Left cardiac atrium (tissue), 4 donors: ENCODE results near the gene TRABD. TPM values are rescaled to one million over a fixed set of nuclear protein-coding genes. Genes with fewer than 3 reads are reported as not detected.
"Not testable (repeated sequence)": the region's sequence is repeated elsewhere in the genome, so short reads cannot be mapped to it uniquely, and the experiment has no call there.

Experiments used
- ATAC-seq, 2 donors: fragments of 200-7000 bp; cut with Tn5 transposase; one replicate each; pipeline ENCODE4 v1.9.1; 2020; ENCODE audit warnings: mild to moderate bottlenecking in 2 of 2, moderate library complexity in 2 of 2
- DNase-seq: peaks from one replicate; pipeline ENCODE4 v3.0.0-alpha.2; 2020
- intact Hi-C, 2 donors: fragments of 100-400 bp; cut with DNase I; formaldehyde crosslinking; loops; one replicate each; pipeline versions ENCODE4 v1.14.1 to v1.15.1; 2022 to 2023
- total RNA-seq, 2 donors: library from RNA; stranded (reverse); fragmentation: NEBNext Ultra II Directional; extraction: Animal tissue kit (Norgen Biotek cat#: 25700); gene quantifications; one replicate each; pipeline ENCODE4 v1.2.1, GENCODE V29; 2021
- donor health status: DM: no; HTN: yes; CAD: no.
- donor health status: DM: no; HTN: yes; CAD: no; lungs with severe emphysema.
- donor health status: DM: yes; HTN: yes; CAD: no.
- donor health status: Dilated cardiomyopathy.

TRABD gene
- total RNA-seq, 2 donors from 2014 or later = 19.6 to 26.1 TPM

DNA sequence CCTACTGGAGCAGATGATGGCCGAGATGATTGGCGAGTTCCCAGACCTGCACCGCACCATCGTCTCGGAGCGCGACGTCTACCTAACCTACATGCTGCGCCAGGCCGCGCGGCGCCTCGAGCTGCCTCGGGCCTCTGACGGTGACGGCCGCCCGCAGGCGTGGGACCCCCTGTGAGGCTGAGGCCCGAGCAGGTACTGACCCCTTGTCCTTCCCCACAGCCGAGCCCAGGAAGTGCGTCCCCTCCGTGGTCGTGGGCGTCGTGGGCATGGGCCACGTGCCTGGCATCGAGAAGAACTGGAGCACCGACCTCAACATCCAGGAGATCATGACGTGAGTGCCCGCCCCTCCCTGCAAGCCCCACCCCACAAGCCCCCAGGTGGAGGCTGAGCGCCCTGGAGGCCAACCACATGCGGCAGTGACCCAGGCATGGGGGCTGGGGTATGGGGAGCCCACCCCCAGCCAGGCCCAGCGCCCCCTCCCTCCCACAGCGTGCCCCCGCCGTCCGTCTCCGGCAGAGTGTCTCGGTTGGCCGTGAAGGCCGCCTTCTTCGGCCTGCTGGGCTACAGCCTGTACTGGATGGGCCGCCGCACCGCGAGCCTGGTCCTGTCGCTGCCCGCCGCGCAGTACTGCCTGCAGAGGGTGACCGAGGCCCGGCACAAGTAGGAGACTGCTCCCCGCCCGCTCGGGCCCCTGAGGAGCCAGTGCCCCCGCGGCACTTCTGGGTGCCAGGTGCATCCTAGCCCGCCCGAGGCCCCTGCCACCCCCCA lies 12.3 kb downstream of the TRABD start:
- DNase-seq (no peak), ATAC-seq (no peak)
- intact Hi-C loops = no loop called here

- intact Hi-C loops = no loop called here
- ATAC-seq = no peak
- DNase-seq = no peak
Measured at GRCh38 chr22:50198624-50199017, 12.9 kb downstream of the TRABD start.

DNA sequence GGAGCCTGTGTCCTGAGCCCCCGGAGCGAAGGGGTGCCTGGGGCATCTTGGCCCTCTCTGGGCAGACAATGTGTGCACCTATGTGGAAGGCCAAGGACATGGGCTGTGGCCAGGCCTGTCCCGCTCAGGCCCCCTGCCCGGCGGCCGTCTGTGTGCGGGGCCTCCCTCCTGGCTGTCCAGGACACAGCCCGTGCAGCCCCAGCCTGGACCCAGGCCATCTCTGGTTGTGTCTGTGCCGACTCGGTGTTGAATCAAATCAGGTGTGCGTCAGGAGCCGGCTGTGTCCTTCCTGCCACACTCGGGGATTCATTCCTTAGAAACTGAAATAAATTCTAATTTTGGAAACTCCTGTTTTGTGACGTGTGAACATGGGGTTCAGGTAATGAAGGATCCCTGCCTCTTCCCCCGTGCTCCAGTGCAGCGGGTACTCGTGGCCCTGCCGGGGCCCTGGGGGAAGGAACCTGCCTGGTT lies 13.6 kb downstream of the TRABD start:
- no peak for DNase-seq
- no peak for ATAC-seq

DNA sequence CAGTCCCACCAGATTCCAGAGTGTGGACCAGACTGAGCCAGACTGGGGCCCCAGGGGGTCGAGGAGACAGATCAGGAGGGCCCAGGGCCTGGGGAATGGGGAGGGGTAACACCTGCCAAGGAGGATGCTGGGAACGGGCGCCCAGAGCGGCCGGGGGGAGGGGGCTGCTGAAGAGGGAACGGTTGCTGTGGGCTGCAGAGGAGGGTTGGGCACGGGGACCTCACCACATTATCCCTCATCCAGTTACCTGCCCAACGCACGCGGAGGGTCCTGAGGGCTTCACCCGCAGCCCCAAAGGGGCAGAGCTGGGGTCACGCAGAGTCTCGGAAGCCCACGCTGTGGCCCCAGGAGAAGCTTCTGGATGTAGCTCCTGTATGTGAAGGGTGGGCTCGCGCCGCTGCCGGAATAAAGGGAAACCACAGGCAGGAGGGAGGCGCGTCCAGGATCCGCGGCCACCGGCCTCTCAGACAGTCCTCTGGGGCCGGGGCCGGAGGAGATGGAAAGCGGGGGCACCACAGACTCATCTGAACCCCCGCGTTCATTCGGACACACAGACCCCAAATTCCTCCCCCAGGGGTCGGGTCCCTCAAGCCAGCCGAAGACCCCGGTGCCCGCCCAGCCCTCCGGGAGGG lies 14.2 kb downstream of the TRABD start:
- ATAC-seq = peak; percentile 7 to 17
- DNase-seq = no peak
- intact Hi-C loops = no loop called here

More for the DNA sequence above, 13.6 kb downstream of the TRABD start:
- intact Hi-C loops = no loop called here

DNA sequence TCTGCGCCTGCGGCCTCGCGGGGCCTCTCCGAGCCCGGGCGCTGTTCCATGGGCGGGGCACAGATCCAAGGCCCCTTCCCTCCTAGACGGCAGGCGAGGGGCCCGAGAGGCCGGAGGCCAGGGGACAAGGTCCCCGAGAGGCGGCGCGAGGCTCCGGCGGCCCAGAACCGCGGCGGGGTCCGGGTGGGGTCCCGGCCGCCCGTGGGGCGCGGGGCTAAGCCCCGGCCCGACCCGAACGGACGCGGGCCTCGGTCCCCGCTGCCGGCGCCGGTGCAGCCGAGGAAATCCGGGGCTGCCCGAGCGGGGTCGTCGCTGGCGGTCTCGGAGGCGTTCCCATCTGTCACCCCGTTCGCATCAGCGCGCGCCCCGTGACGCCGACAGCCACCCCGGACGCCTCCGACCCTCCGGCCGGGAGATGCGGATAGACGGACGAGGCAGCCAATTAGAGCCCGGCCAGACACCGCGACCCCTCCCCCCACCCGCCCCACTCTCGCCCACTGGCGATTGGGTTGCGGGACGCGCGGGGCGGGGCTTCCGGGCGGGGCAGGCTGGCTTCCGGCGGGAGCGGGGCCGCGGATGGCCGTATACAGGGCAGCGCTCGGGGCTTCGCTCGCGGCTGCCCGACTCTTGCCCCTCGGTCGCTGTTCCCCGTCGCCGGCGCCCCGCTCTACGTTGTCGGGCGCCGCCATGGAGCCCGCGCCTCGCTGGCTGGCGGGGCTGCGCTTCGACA lies 14.9 kb downstream of the TRABD start, which contains the start of gene SELENOO:
Gene SELENOO, plus strand, starts transcription at position 551 of the 730 bp plus-strand sequence. Its CDS starts 26 bp downstream, at position 577.
- intact Hi-C loops = no loop called here
- DNase-seq = peak; percentile 95
- ATAC-seq = peak; percentile 91 to 94

- ATAC-seq (peak; percentile 12 to 54), DNase-seq (no peak)
- intact Hi-C loops = no loop called here
Measured at GRCh38 chr22:50201191-50202129, 15.7 kb downstream of the TRABD start.

- DNase-seq (no peak), ATAC-seq (no peak)
- intact Hi-C loops = no loop called here
Measured at GRCh38 chr22:50202130-50202666, 16.5 kb downstream of the TRABD start.

GRCh38 chr22:50203288-50203687 lies 17.6 kb downstream of the TRABD start:
- DNase-seq (no peak), ATAC-seq (no peak)
- intact Hi-C loops = no loop called here

DNA sequence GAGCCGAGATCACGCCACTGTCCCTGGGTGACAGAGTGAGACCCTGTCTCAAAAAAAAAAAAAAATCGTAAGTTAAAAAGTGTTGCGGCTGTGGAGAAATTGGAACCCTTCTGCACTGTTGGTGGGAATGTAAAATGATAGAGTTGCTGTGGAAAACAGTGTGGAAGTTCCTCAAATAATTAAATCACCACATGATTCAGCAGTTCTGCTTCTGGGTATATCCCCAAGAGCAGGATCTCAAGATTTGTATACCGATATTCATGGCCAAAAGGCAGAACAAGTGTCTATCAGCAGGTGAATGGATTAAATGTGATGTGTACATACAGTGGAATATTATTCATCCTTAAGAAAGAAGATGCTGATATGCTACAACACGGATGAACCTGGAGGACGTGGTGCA lies 18.9 kb downstream of the TRABD start:
- ATAC-seq (no peak), DNase-seq (no peak)
- intact Hi-C loops = no loop called here

- intact Hi-C loops, ATAC-seq, DNase-seq: not testable (repeated sequence)
Measured at GRCh38 chr22:50204998-50205397, 19.3 kb downstream of the TRABD start.

- no peak for DNase-seq
- no peak for ATAC-seq
- intact Hi-C loops = no loop called here
Measured at GRCh38 chr22:50205781-50206569, 20.3 kb downstream of the TRABD start.

GRCh38 chr22:50206599-50206998 lies 20.9 kb downstream of the TRABD start:
- intact Hi-C loops = no loop called here
- ATAC-seq (peak; percentile 67 to 91), DNase-seq (peak; percentile 82)

DNA sequence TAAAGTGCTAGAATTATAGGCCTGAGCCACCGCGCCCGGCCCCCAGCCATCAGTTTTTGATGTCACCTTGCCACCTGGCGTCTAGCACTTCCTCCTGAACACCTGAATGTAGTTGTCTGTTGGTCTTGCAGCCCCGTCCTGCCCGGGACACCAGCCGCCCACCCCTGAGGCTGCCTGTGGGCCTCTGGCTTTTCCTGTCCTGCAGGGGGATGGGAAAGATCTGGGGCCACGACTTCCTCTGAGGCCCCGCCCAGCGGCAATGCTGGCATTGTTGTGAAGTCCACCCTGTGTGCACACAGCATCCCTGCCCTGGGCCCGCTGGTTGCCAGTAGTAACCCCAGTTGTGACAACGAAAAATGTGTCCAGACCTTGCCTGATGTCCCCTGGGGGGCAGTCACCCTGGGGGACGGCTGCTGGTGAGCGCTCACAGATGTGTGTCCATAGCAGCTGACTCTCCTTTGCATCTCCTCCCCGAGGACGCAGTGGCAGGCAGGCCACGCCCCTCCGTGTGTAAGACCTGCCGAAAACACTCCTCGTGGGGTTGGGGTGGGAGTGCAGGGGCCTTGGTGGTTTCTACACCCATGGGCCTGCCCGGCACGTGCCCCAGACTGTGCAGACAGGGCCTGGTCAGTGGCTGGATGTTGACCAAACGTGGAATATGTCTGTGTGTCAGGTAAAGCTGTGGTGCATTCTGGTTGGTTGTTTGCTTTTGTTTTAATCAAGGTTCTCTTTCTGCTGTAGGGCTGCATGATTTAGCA lies 21.8 kb downstream of the TRABD start:
- DNase-seq = peak; percentile 48
- intact Hi-C loops = no loop called here
- no peak for ATAC-seq

GRCh38 chr22:50208430-50208938 lies 22.8 kb downstream of the TRABD start:
- no peak for ATAC-seq
- intact Hi-C loops = no loop called here

DNA sequence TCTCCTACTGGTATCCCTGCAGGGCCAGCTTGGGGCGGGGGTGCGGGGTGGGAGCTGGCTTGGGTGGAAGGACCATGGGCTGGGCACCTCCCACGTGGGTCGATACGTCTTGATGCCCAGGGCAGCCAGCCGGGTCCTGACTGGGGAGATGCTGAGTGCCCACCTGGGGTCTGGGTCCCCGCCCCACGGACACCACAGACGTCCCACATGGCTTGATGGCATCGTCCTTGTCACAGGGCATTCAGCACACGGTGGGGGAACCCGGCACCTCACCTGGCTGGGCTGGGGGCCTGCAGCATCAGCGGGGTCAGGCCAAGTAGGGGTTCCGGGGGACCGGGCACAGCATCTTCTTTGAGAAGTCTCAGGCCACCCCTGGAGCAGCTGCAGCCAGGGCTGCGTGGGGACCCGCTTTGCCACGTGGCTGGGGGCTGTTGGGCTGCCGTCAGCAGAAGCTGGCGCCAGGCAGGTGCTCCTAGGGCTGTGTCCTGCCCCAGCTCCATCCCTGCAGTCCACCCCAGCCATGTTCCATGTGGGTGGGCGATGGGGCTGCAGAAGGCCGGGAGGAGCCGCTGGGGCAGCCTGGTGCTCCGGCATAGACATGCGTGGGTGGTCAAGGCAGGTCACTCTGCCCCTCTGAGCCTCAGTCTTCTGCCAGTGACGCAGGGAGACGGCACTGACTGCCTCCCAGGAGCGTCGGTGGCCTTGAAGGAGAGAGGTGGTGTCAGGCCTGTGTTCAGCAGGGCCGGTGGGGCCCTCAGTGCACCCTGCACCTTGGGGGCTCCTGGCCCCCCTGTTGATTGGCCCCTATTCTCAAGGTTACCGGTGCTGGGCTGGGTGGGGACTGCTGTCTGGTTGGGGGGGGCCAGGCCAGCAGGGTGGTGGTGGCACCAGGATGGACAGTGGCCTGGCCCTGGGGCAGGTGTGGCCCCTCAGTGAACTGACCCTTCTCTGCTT lies 23.5 kb downstream of the TRABD start:
- intact Hi-C loops = no loop called here
- ATAC-seq = peak in 1 of 2 donors; percentile 9

More at GRCh38 chr22:50208430-50208938, 22.8 kb downstream of the TRABD start:
- no peak for DNase-seq

DNA sequence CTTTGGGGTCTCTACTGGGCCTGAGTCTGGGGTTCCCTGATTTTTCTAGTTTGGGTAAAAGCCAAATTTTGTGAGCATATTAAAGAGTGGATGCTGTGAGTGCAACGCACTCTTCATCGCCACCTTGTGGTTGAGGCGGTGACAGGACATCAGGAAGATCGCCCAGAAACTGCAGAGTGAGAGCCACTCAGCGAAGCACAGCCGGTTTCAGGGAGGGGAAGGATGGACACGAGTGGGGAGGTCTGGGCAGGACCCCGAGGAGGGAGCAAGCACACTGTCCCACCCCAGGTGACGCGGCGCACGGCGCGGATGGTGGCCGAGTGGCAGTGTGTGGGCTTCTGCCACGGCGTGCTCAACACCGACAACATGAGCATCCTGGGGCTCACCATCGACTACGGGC lies 24.2 kb downstream of the TRABD start:
- DNase-seq = peak; percentile 73
- intact Hi-C loops = loop anchor here (2.0 to 5.0 kb wide), 2 partner anchors 61 to 63 kb away; no protein-coding TSS in a partner anchor
- ATAC-seq = peak; percentile 27 to 41

More for the DNA sequence above, 23.5 kb downstream of the TRABD start:
- DNase-seq = no peak
